ENCODE results near the gene ZACN. TPM values are rescaled to one million over a fixed set of nuclear protein-coding genes. Genes with fewer than 3 reads are reported as not detected.

ZACN gene
- total RNA-seq, 4 donors from 2014 or later = not detected

GRCh38 chr17:76048025-76048605, 30.9 kb upstream of the ZACN start:
- no peak overlapping the region for H3K4me3 ChIP-seq (ENCODE audit: low read depth, poor library complexity, severe bottlenecking)
- DNase-seq (ENCODE audit: low spot score in 2 of 2) = no peak
- intact Hi-C loops (cut with DNase I; ENCODE audit: low total_unique reads) = no loop called here
- no peak for TF ChIP-seq CTCF (IDR thresholded peaks at IDR 0.05)
- TF ChIP-seq POLR2A (IDR thresholded peaks at IDR 0.05) = no peak
- WGBS, 2 donors = 76 to 87% methylated on average over 9 of the region's 9 CpGs

- H3K4me3 ChIP-seq (ENCODE audit: low read depth, poor library complexity, severe bottlenecking) = no peak overlapping the region
- TF ChIP-seq CTCF (IDR thresholded peaks at IDR 0.05) (no peak), POLR2A (IDR thresholded peaks at IDR 0.05) (no peak)
- WGBS, 2 donors = 72 to 79% methylated on average over 9 of the region's 9 CpGs
- intact Hi-C loops (cut with DNase I; ENCODE audit: low total_unique reads) = no loop called here
- DNase-seq (ENCODE audit: low spot score in 2 of 2) = no peak
Measured at GRCh38 chr17:76048711-76049110, 30.3 kb upstream of the ZACN start.

DNA sequence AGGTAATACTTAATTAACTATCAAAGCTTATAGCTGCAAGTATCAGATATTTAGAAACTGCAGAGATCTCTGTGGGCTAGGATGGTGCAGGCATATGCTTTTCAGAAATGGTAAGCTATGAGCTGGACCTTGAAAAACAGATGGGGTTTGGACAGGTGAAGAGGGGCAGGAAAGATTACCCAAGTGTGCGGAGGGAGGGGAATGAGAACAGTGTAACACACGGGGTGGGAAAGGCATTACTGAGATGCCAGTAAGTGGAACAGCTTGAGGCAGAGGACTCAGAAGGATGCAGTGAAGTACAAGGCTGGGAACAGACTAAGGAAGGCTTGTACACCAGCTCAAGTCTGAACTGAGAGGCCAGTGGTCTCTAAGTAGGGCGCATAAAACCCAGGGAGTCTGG, 29.7 kb upstream of the ZACN start:
- no peak for TF ChIP-seq POLR2A (IDR thresholded peaks at IDR 0.05)
- no peak for TF ChIP-seq CTCF (IDR thresholded peaks at IDR 0.05)
- no peak for DNase-seq (ENCODE audit: low spot score in 2 of 2)
- intact Hi-C loops (cut with DNase I; ENCODE audit: low total_unique reads) = no loop called here
- WGBS, 2 donors = 77 to 86% methylated on average over 3 of the region's 3 CpGs
- no peak overlapping the region for H3K4me3 ChIP-seq (ENCODE audit: low read depth, poor library complexity, severe bottlenecking)

GRCh38 chr17:76049836-76050537, 29.0 kb upstream of the ZACN start:
- no peak for DNase-seq (ENCODE audit: low spot score in 2 of 2)
- TF ChIP-seq POLR2A (IDR thresholded peaks at IDR 0.05) (no peak), CTCF (IDR thresholded peaks at IDR 0.05) (no peak)
- 87 to 88% methylated on average over 15 of the region's 15 CpGs for WGBS, 2 donors
- intact Hi-C loops (cut with DNase I; ENCODE audit: low total_unique reads) = no loop called here
- H3K4me3 ChIP-seq (ENCODE audit: low read depth, poor library complexity, severe bottlenecking) = no peak overlapping the region

GRCh38 chr17:76050538-76051467, 28.2 kb upstream of the ZACN start:
- TF ChIP-seq CTCF (IDR thresholded peaks at IDR 0.05) (no peak), POLR2A (IDR thresholded peaks at IDR 0.05) (no peak)
- 75 to 76% methylated on average over 11 of the region's 11 CpGs for WGBS, 2 donors
- DNase-seq (ENCODE audit: low spot score in 2 of 2) = no peak
- intact Hi-C loops (cut with DNase I; ENCODE audit: low total_unique reads) = no loop called here
- H3K4me3 ChIP-seq (ENCODE audit: low read depth, poor library complexity, severe bottlenecking) = no peak overlapping the region
